DND-41 (cell line): Measurements from ENCODE around the gene WBP1L.
"Not testable (repeated sequence)": the region's sequence is repeated elsewhere in the genome, so short reads cannot be mapped to it uniquely, and the experiment has no call there.

Experiments used
- ATAC-seq: fragments of 200-7000 bp; cut with Tn5 transposase; 3 replicates; pipeline ENCODE4 v1.9.1; 2021; ENCODE audit warnings: low read depth; ENCODE audit not compliant: insufficient read depth
- DNase-seq: peaks from one replicate; pipeline ENCODE4 v3.0.0-alpha.2; 2020
- H2AFZ ChIP-seq: 2 replicates; pipeline ENCODE4 v1.6.0; 2012; ENCODE audit warnings: low read depth, low read length
- H3K27ac ChIP-seq: 2 replicates; pipeline ENCODE4 v1.5.1; 2012; ENCODE audit warnings: low read length, inconsistent platforms
- H3K27me3 ChIP-seq: fragments of 200-600 bp; sonication (generic); 2 replicates; pipeline ENCODE4 v1.6.0; 2012; ENCODE audit warnings: low read length, mild to moderate bottlenecking, inconsistent platforms; ENCODE audit not compliant: insufficient read depth, poor library complexity
- H3K36me3 ChIP-seq: 2 replicates; pipeline ENCODE4 v1.5.1; 2012; ENCODE audit warnings: low read length, inconsistent platforms; ENCODE audit not compliant: insufficient read depth
- H3K4me1 ChIP-seq: 2 replicates; pipeline ENCODE4 v1.5.1; 2012; ENCODE audit warnings: mild to moderate bottlenecking, low read length; ENCODE audit not compliant: insufficient read depth
- H3K4me2 ChIP-seq: 2 replicates; pipeline ENCODE4 v1.6.0; 2012; ENCODE audit warnings: mild to moderate bottlenecking, moderate library complexity, low read length, inconsistent platforms; ENCODE audit not compliant: insufficient read depth
- H3K4me3 ChIP-seq, 2 experiments: fragments of 200-600 bp in 1 of 2; shearing (Covaris generic) in 1 of 2; 2 replicates each; pipeline ENCODE4 v1.5.1; 2012 to 2016; ENCODE audit warnings: inconsistent platforms in 2 of 2, low read length in 2 of 2, mild to moderate bottlenecking in 2 of 2, low read depth in 1 of 2, moderate library complexity in 1 of 2
- H3K79me2 ChIP-seq: 2 replicates; pipeline ENCODE4 v1.6.0; 2012; ENCODE audit warnings: low read length, inconsistent platforms; ENCODE audit not compliant: insufficient read depth
- H3K9ac ChIP-seq: 2 replicates; pipeline ENCODE4 v1.6.0; 2012; ENCODE audit warnings: low read depth, mild to moderate bottlenecking, inconsistent platforms, low read length, moderate library complexity
- H3K9me3 ChIP-seq: 2 replicates; pipeline ENCODE4 v1.5.1; 2012; ENCODE audit warnings: low read length, moderate library complexity, mild to moderate bottlenecking, inconsistent platforms; ENCODE audit not compliant: insufficient read depth, severe bottlenecking
- H4K20me1 ChIP-seq: 2 replicates; pipeline ENCODE4 v1.6.0; 2012; ENCODE audit warnings: low read length; ENCODE audit not compliant: insufficient read depth
- CTCF ChIP-seq: IDR thresholded peaks from 2 replicates; pipeline ENCODE4 v1.5.1; 2012; ENCODE audit warnings: borderline replicate concordance, low read length, moderate library complexity, mild to moderate bottlenecking; ENCODE audit not compliant: poor library complexity, severe bottlenecking; ENCODE audit errors: extremely low read depth
- EZH2 ChIP-seq: IDR thresholded peaks from 3 replicates; pipeline ENCODE4 v1.6.1; 2012; ENCODE audit warnings: borderline replicate concordance, low read depth, mild to moderate bottlenecking, moderate library complexity, low read length, inconsistent platforms; ENCODE audit not compliant: severe bottlenecking

WBP1L gene

DNA sequence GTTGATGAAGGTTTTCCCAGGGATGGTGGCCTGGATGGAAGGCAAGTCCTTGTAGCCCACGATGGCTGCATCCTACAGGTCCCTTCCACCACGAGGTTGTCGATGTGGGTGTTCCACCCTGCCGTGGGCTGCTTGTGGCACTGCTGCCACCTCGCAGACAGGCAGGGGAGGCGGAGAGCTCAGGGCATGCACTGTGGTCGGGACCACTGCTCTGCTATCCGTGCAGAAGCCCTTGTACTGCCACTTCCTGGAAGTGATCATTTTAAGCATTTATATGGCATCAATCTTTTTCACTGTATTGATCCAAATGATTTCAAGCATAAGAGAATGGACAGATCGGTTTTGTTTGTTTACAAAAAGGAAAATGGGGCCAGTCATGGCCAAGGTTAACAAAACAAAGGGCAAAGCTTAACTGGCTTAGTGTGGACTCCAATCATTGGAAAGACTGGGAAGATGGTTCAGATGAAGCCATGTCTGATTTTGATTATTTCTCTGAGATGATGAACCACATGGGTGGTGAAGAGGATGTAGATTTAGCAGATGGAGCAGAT, 101.7 kb downstream of the WBP1L start:
- DNase-seq (no peak), ATAC-seq (no peak)
- H2AFZ ChIP-seq, result no peak overlapping the region
- TF ChIP-seq CTCF (no peak), EZH2 (no peak)
- no peaks in the 10 kb centered on the region for H3K4me1 ChIP-seq
- H3K4me3 ChIP-seq, result no peak overlapping the region
- no peaks in the 10 kb centered on the region for H3K79me2 ChIP-seq
- no peak overlapping the region for H3K9ac ChIP-seq
- H3K36me3 ChIP-seq, result no peaks in the 10 kb centered on the region
- no peak overlapping the region for H3K4me2 ChIP-seq
- H4K20me1 ChIP-seq, result no peaks in the 10 kb centered on the region
- H3K27ac ChIP-seq, result no peak overlapping the region
- no peaks in the 10 kb centered on the region for H3K9me3 ChIP-seq
- no peaks in the 10 kb centered on the region for H3K27me3 ChIP-seq

DNA sequence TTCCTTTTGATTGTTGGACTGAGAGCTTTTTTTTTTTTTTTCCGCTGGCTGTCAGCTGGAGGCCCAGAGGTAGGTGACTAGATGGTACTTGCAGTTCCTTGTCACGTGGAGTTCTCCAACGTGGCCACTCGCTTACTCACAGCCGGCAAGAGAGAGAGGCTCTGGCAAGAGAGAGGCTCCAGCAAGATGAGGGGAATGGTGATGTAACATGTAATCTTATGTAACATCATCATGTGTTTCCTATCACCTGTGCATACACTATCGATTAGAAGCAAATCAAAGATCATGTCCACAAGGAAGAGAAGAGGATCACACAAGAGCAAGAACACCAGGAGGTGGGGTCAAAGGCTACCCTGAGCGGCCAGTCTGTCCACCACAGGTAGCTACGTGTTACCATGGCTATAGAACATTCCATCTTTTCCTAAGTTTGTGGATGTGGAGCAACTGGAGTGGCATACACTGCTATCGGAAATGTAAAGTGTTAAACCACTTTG, 106.3 kb downstream of the WBP1L start:
- H3K4me1 ChIP-seq, result peaks cover 10% of the 10 kb centered on the region
- H3K27me3 ChIP-seq, result no peaks in the 10 kb centered on the region
- no peak overlapping the region for H3K27ac ChIP-seq
- H4K20me1 ChIP-seq, result no peaks in the 10 kb centered on the region
- DNase-seq (no peak), ATAC-seq (no peak)
- H3K4me2 ChIP-seq, result no peak overlapping the region
- no peak overlapping the region for H3K9ac ChIP-seq
- TF ChIP-seq EZH2, result no peak
- no peaks in the 10 kb centered on the region for H3K9me3 ChIP-seq
- H3K36me3 ChIP-seq, result no peaks in the 10 kb centered on the region
- no peak overlapping the region for H3K4me3 ChIP-seq
- H2AFZ ChIP-seq, result no peak overlapping the region
- peaks cover 4% of the 10 kb centered on the region; the same call in 1 of the 2 replicates for H3K79me2 ChIP-seq

GRCh38 chr10:102853237-102853636, 109.5 kb downstream of the WBP1L start:
- H4K20me1 ChIP-seq, ATAC-seq: not testable (repeated sequence)
- H3K4me2 ChIP-seq, result peak overlapping the region; percentile 94; the same call in 1 of the 2 replicates

GRCh38 chr10:102855731-102856436, 112.1 kb downstream of the WBP1L start:
- H3K36me3 ChIP-seq, H3K27ac ChIP-seq, H4K20me1 ChIP-seq, DNase-seq, H3K9ac ChIP-seq, H2AFZ ChIP-seq, H3K9me3 ChIP-seq, ATAC-seq, H3K4me3 ChIP-seq, H3K27me3 ChIP-seq: not testable (repeated sequence)
- Histone ChIP-seq H3K4me1 (peaks cover 20% of the 10 kb centered on the region), H3K79me2 (peaks cover 15% of the 10 kb centered on the region), H3K4me2 (peak overlapping the region; percentile 94)

More at GRCh38 chr10:102853237-102853636, 109.5 kb downstream of the WBP1L start:
- not testable (repeated sequence) for H3K27ac ChIP-seq, H3K36me3 ChIP-seq, H3K9ac ChIP-seq, H2AFZ ChIP-seq, H3K9me3 ChIP-seq, H3K27me3 ChIP-seq, DNase-seq, H3K4me3 ChIP-seq
- H3K4me1 ChIP-seq, result peaks cover 20% of the 10 kb centered on the region
- peaks cover 15% of the 10 kb centered on the region for H3K79me2 ChIP-seq
